Naive B cell (primary cell): ENCODE data around the gene OBSL1. TPM values are rescaled to one million over a fixed set of nuclear protein-coding genes. Genes with fewer than 3 reads are reported as not detected.
A peak's percentile ranks its signal among the peaks of the same experiment; 100 is the strongest.

Experiments used
- ATAC-seq, 2 donors: fragments of 150-1000 bp; cut with Tn5 transposase; 2 replicates each; pipeline ENCODE4 v1.10.0; 2021; ENCODE audit warnings: low read depth in 2 of 2, mild to moderate bottlenecking in 2 of 2, moderate library complexity in 2 of 2
- DNase-seq: peaks from one replicate; pipeline ENCODE4 v3.0.0; 2022
- H3K27ac Mint-ChIP-seq, 6 donors: one replicate each; pipeline ENCODE4 v1.8.0; 2020 to 2022; ENCODE audit warnings: mild to moderate bottlenecking in 6 of 6, mixed read lengths in 6 of 6, moderate library complexity in 5 of 6, inconsistent platforms in 2 of 6
- H3K27me3 Mint-ChIP-seq, 3 donors: one replicate each; pipeline ENCODE4 v1.8.0; 2021 to 2022; ENCODE audit warnings: mixed read lengths in 3 of 3, mild to moderate bottlenecking in 1 of 3
- H3K36me3 Mint-ChIP-seq, 2 donors: one replicate each; pipeline ENCODE4 v1.8.0; 2020 to 2022; ENCODE audit warnings: mixed read lengths in 2 of 2, inconsistent platforms in 1 of 2, mild to moderate bottlenecking in 1 of 2
- H3K4me1 Mint-ChIP-seq, 3 donors: one replicate each; pipeline ENCODE4 v1.8.0; 2020 to 2022; ENCODE audit warnings: mixed read lengths in 3 of 3, inconsistent platforms in 1 of 3, mild to moderate bottlenecking in 1 of 3, moderate library complexity in 1 of 3
- H3K4me3 Mint-ChIP-seq, 8 donors: one replicate each; pipeline ENCODE4 v1.8.0; 2020 to 2022; ENCODE audit warnings: mild to moderate bottlenecking in 8 of 8, mixed read lengths in 8 of 8, moderate library complexity in 8 of 8, inconsistent platforms in 2 of 8
- H3K9me3 Mint-ChIP-seq, 7 donors: one replicate each; pipeline ENCODE4 v1.8.0; 2020 to 2022; ENCODE audit warnings: mixed read lengths in 7 of 7, mild to moderate bottlenecking in 5 of 7, inconsistent platforms in 2 of 7, moderate library complexity in 1 of 7
- polyA plus RNA-seq, 6 donors: library from polyadenylated mRNA; unstranded; fragments of 300-500 nt; fragmentation: Illumina TruSeq; gene quantifications; one replicate each; pipeline ENCODE4 v1.2.3, GENCODE V29; 2021; ENCODE audit warnings: low read depth in 6 of 6

OBSL1 gene
- polyA plus RNA-seq, 6 donors from 2014 or later, result not detected

DNA sequence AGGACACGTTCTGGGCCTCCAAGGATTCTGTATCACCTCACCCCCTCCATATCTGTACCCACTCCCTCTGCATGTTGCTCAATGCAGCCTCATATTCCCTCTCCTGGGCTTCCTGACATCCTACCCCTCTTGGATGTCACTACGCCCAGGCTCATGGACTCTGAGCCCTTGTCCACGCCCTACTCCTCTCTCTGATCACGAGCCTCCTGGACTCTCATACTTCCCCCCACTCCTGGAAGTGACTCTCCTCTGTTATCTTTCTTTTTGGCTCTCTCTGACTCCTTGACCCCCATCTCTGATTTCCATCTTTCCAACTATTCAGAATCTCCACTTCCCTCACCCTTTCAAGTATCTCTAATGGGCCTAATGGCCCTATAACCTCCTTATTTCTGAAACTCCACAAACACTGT lies 25.4 kb downstream of the OBSL1 start:
- Mint-ChIP-seq H3K4me3 (peak overlapping the region in 4 of 8 donors; percentile 23 to 55 (median 44)), H3K27ac (peak overlapping the region in 1 of 6 donors; percentile 18)

DNA sequence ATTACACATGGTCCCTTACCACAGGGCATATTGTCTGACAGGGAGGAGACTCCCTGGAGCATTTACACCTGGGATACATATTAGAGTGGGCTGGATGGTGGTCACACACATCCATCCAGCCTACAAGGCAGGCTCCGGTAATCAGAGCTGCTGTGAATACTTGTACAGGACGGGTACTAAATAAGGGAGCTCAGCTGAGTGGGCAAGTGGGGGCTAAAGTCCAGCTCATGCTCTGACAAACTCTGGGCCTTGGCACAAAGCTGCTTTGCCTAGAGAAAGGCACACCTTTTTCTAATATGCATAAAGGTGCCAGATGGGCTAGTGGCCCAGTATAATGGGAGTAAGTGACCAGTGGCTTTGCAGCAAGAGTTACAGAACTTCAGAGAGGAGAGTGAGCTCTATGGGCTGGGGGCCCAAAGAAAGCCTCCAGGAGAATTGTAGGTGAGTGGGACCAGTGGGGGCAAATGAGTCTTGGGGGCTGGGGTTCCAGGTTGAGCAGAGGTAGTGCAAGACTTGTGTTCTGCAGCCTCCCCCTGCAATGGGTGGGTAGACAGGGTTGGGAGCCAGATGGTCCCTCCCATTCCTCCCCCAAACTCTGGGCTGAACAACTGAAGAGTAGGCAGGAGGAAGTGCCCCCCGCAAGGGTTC lies 25.9 kb downstream of the OBSL1 start:
- peaks cover 0 to 7% of the 10 kb centered on the region in 2 donors for H3K36me3 Mint-ChIP-seq
- H3K4me1 Mint-ChIP-seq, result peaks cover 17 to 25% (median 24%) of the 10 kb centered on the region in 3 donors
- peaks cover 43 to 87% (median 70%) of the 10 kb centered on the region in 3 donors for H3K27me3 Mint-ChIP-seq
- peak overlapping the region in 3 of 8 donors; percentile 44 to 79 (median 75) for H3K4me3 Mint-ChIP-seq
- H3K9me3 Mint-ChIP-seq, result peaks cover 0 to 10% (median 0%) of the 10 kb centered on the region in 7 donors
- DNase-seq, result no peak
- peak overlapping the region in 1 of 6 donors; percentile 46 for H3K27ac Mint-ChIP-seq
- ATAC-seq, result no peak

More for the DNA sequence above, 25.4 kb downstream of the OBSL1 start:
- H3K9me3 Mint-ChIP-seq, result peaks cover 0 to 10% (median 0%) of the 10 kb centered on the region in 7 donors
- peaks cover 43 to 87% (median 73%) of the 10 kb centered on the region in 3 donors for H3K27me3 Mint-ChIP-seq
- DNase-seq, result no peak
- no peak for ATAC-seq
- peaks cover 20 to 25% (median 24%) of the 10 kb centered on the region in 3 donors for H3K4me1 Mint-ChIP-seq
- H3K36me3 Mint-ChIP-seq, result peaks cover 0 to 7% of the 10 kb centered on the region in 2 donors

DNA sequence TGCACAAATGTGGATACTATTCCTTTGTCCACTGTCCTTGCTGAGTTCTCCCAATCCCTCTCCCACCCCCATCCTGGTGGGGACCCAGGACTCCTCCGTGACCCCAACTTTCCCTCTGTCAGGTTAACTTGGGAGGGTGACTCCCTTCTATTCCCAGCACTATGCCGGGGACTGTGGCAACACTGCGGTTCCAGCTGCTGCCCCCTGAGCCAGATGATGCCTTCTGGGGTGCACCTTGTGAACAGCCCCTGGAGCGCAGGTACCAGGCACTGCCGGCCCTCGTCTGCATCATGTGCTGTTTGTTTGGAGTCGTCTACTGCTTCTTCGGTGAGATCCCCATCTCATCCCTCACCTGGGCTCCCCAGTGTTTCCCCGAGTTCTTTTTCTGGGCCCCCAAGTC lies 26.8 kb downstream of the OBSL1 start:
- Mint-ChIP-seq H3K4me1 (peaks cover 17 to 28% (median 24%) of the 10 kb centered on the region in 3 donors), H3K27me3 (peaks cover 43 to 86% (median 65%) of the 10 kb centered on the region in 3 donors), H3K9me3 (peaks cover 0 to 10% (median 0%) of the 10 kb centered on the region in 7 donors), H3K27ac (peak overlapping the region in 2 of 6 donors; percentile 2 to 56), H3K36me3 (peaks cover 0 to 7% of the 10 kb centered on the region in 2 donors), H3K4me3 (peak overlapping the region; percentile 75 to 89 (median 84))
- ATAC-seq, result no peak
- DNase-seq, result no peak

DNA sequence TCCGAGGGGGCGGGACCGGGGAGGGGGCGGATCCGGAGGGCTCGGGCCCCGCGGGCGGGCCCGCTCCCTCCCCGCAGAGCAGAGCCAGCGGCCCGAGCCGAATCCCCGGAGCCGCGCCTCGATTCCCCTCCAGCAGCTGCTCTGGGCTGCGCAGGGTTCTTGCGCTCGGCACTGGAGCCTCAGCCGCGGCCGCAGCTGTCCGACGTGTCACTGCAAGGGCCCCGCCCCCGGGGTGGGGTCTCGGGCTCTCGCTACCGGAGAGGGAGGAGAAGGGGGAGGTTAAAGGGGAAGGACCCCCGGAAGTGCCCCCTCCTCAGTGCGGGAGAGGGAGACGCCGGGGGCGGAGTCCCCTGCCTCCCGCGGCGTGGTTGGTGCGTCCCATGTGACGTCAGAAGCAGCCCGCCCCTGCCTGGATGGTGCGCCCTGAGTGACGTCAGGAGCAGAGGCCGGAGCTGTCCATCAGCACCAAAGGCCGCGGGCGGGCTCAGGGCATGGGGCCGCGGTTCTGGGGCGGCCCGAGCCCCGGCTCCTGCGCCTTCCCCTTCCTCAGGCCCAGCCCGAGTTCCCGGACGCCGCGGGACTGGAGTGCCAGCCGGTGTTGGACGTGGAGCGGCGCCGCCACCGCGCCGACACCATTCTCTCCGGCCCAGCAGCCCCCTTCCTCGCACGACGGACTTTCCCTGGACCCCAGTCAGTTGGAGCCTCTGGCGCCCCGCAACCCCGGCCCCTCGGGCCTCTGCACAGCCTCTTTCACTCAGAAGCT lies 27.6 kb downstream of the OBSL1 start, which contains the start of the genes CHPF and TMEM198:
Gene CHPF (minus strand): TSS at position 214 of the 763 bp plus-strand sequence. CDS start 271 bp downstream, outside the sequence.
Gene TMEM198 (plus strand): TSS at position 433 of the 763 bp plus-strand sequence. CDS start 700 bp downstream, outside the sequence.
- DNase-seq (peak; percentile 82), ATAC-seq (peak; percentile 71 to 73)
- H3K27ac Mint-ChIP-seq, result peak within 1 kb of the TSS in 5 of 6 donors; percentile 29 to 90 (median 85)
- H3K9me3 Mint-ChIP-seq, result peaks cover 0 to 10% (median 0%) of the 10 kb centered on the region in 7 donors
- H3K4me3 Mint-ChIP-seq, result peak within 1 kb of the TSS; percentile 75 to 92 (median 84)
- H3K36me3 Mint-ChIP-seq, result peaks cover 0 to 7% of the 10 kb centered on the region in 2 donors
- H3K4me1 Mint-ChIP-seq, result peaks cover 17 to 28% (median 24%) of the 10 kb centered on the region in 3 donors
- peaks cover 41 to 86% (median 65%) of the 10 kb centered on the region in 3 donors for H3K27me3 Mint-ChIP-seq

DNA sequence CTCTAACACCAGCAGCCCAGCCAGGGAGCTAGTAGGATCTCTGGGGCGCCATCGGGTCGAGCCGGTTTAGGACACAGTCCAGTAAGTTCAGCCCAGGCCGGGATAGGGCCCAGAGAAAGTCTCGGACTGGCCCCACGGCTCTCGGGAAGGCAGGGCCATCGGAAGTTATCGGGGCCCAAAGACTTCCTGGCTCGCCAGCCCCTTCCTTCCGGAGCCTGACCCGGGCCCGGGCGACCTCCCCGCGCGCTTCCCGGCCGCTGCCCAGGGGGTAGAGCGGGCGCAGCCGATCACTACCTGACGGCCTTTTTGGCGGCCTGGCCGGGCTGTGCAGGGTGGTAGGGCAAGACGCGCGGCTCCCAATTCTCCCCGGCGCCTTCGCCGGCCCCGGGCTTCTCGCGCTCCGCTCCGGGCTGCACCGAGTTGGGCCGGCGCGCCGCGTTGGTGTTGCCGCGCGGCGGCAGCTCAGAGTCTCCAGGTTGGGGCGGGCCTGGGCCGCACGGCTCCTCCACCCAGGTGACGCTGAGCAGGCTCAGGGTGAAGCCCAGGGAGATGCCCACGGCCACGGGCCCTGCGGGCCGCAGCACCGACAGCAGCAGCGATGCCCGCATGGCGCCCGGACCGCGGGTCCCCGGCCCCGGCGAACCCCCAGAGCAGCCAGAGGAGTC lies 28.3 kb downstream of the OBSL1 start:
- Mint-ChIP-seq H3K36me3 (peaks cover 0 to 7% of the 10 kb centered on the region in 2 donors), H3K9me3 (peaks cover 0 to 10% (median 0%) of the 10 kb centered on the region in 7 donors), H3K27ac (peak overlapping the region in 1 of 6 donors; percentile 86), H3K4me3 (peak overlapping the region; percentile 75 to 92 (median 84)), H3K4me1 (peaks cover 17 to 28% (median 21%) of the 10 kb centered on the region in 3 donors), H3K27me3 (peaks cover 34 to 84% (median 63%) of the 10 kb centered on the region in 3 donors)
- peak; percentile 15 for DNase-seq
- peak; percentile 39 to 45 for ATAC-seq

DNA sequence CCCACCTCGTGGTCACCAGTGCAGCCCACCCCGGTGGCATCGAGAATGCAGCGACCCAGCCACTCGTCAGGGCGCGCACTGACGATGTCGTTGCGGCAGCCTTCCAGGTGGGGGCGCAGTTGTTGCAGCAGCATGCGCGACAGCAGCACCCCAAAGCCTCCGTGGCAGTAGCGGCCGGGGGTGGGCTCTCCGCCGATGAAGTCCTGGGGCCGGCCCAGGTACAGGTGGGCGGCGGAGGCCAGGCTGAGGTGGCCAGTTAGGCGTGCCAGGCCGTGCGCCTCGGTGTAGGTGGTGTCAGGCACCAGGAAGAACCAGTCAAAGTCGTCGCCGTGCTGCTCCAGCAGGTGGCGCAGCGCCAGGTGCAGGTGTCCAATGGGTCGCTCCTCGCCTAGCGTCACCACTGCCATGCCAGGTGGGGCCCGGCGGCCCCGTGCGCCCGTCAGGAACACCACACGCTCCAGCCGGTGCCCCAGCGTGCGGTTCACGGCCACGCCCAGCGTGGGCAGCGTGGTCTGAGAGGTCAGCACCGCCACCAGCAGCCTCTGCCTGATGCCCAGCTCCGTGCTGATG lies 29.6 kb downstream of the OBSL1 start:
- ATAC-seq, result peak; percentile 57 to 61
- peak; percentile 80 for DNase-seq
- peaks cover 17 to 28% (median 21%) of the 10 kb centered on the region in 3 donors for H3K4me1 Mint-ChIP-seq
- peaks cover 0 to 5% (median 0%) of the 10 kb centered on the region in 7 donors for H3K9me3 Mint-ChIP-seq
- no peaks in the 10 kb centered on the region for H3K36me3 Mint-ChIP-seq
- H3K27me3 Mint-ChIP-seq, result peaks cover 28 to 86% (median 61%) of the 10 kb centered on the region in 3 donors
- H3K27ac Mint-ChIP-seq, result no peak overlapping the region
- H3K4me3 Mint-ChIP-seq, result peak overlapping the region in 7 of 8 donors; percentile 5 to 82 (median 47)

DNA sequence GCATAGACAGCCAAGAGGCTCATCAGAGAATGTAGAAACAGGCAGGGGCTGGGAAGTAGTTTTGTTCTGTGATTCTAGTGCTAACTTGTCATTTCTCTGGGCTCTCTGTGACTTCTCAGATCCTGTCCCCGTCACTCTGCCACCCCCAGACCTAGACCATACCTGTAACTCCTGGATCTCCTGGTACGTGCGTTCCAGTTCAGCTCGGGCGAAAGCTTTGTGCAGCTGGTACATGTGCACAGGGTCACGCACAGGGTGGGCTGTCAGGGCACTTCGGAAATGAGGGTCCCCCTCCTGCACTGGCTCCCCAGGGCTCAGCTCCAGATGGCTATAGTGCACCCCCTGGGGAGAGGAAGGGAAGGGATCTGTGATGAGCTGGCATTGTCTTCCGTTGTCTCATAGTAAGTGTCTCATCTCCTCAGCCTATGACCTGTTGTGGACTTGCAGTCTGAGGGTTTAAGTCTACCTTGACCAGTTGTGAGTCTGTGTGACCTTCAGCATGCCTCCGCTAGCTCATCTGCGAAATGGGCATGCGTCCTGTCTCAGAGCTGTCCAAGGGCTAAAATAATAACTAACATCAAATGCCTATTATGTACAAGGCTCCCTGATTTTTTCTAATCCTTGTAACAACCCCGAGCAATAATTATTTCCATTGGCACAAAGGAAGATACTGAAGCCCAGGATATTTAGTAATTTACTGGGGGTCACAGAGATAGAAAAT lies 30.4 kb downstream of the OBSL1 start:
- peaks cover 17 to 28% (median 17%) of the 10 kb centered on the region in 3 donors for H3K4me1 Mint-ChIP-seq

DNA sequence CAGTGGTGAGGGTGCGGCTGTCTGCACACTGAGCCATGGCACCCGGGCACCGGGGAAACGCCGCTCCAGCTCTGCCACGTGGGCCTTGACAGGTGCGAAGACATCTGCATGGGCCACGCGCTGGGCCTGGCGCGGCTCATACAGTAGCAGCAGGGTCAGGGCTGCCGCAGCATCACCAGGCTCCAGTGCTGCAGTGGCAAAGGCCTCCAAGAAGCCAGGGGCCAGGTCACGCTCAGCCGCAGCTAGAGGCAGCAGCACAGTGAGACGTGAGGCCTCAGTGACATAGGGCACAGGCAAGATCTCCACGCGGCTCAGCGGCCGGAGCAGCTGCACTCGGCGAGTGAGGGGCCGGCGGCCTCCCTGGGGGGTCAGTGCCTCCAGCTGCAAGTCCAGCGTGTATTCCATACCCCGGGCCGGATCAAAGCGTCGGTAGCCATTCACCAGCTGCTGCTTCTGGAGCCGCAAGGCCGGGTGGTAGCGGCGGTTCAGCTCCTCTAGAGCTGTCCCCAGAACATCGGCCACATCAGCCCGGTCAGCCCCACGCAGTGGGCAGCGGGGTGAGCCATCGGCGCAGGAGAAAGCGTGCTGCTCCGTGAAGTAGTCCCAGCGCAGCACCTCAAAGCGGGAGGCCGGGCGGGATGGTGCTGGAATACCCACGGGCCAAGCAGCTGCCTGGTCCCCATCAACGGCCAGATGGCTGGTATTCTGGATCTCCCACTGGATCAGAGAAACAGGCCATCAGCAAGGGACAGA lies 31.2 kb downstream of the OBSL1 start:
- Mint-ChIP-seq H3K27me3 (peaks cover 23 to 86% (median 61%) of the 10 kb centered on the region in 3 donors), H3K9me3 (peaks cover 0 to 3% (median 0%) of the 10 kb centered on the region in 7 donors), H3K4me1 (peaks cover 17 to 28% (median 20%) of the 10 kb centered on the region in 3 donors), H3K36me3 (no peaks in the 10 kb centered on the region), H3K27ac (peak overlapping the region in 1 of 6 donors; percentile 66), H3K4me3 (peak overlapping the region in 1 of 8 donors; percentile 52)
- no peak for DNase-seq
- no peak for ATAC-seq

More for the DNA sequence above, 30.4 kb downstream of the OBSL1 start:
- H3K27me3 Mint-ChIP-seq, result peaks cover 26 to 86% (median 61%) of the 10 kb centered on the region in 3 donors
- no peaks in the 10 kb centered on the region for H3K36me3 Mint-ChIP-seq
- peak overlapping the region in 7 of 8 donors; percentile 4 to 82 (median 47) for H3K4me3 Mint-ChIP-seq
- H3K9me3 Mint-ChIP-seq, result peaks cover 0 to 3% (median 0%) of the 10 kb centered on the region in 7 donors
- ATAC-seq (no peak), DNase-seq (no peak)
- H3K27ac Mint-ChIP-seq, result peak overlapping the region in 1 of 6 donors; percentile 27

DNA sequence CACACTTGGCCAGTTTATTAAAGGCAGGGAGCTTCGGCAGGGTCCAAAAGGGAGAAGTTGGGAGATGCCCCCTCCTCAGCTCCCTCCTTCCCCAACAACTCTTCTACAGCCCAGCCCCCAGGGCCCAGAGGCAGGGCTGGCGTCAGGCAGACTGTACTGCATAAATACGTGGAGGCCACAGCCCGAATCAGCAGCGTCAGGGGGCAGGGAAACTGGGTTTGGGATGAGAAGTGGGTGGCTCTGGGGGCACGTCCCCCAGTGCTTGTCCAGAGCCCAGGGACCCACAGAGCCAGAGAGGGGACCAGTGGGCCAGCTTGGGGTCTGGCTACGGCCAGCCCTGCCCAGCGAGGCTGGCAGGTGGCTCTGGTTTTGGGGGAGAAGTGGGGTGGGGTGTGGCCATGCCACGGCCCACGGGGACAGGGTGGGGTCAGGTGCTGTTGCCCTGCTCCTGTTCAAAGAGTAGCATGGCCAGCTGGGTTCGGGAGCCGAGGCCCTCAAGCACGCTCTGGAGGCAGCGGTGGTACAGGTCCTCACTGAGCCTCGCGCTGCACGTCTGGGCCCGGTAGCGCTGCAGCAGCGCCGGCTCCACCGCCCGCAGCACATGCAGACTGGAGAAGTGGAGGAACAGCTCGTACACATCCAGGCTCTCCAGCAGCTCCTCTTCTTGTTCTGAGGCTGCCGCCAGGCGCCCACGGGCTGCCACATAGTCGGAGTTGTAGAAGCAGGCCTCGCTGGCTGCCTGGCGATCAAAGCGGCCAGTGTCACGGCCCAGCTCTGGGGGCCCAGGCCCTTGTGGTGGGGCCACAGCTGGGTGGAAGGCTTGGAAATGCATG lies 32.2 kb downstream of the OBSL1 start:
- Mint-ChIP-seq H3K4me1 (peaks cover 8 to 19% (median 12%) of the 10 kb centered on the region in 3 donors), H3K36me3 (no peaks in the 10 kb centered on the region), H3K27ac (no peak overlapping the region), H3K27me3 (peaks cover 19 to 79% (median 54%) of the 10 kb centered on the region in 3 donors), H3K4me3 (peak overlapping the region in 1 of 8 donors; percentile 56), H3K9me3 (no peaks in the 10 kb centered on the region)
- no peak for ATAC-seq
- no peak for DNase-seq

DNA sequence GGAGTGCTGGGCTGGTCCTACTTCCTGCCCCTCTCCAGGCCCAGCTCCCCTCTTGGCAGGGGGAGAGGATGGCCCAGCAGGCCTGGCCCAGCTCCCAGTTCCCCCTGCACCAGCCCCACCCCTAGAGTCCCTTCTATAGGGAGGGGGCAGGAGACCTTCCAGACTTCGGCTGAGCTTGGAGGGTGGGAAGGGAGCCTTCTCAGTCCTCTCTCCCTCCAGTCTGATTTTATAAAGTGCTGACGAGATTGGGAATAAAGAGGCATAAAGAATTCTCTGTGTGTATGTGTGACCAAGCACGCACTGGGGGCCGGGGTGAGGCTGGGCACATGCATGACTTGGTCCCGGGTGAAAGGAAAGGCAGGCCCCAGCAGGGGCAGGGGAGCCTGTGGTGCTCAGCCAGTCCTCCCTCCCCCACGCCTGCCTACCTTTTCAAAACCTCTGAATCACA lies 32.8 kb downstream of the OBSL1 start:
- Mint-ChIP-seq H3K36me3 (no peaks in the 10 kb centered on the region), H3K27me3 (peaks cover 21 to 80% (median 57%) of the 10 kb centered on the region in 3 donors)

More for the DNA sequence above, 32.8 kb downstream of the OBSL1 start:
- DNase-seq (no peak), ATAC-seq (no peak)
- Mint-ChIP-seq H3K4me3 (peak overlapping the region in 1 of 8 donors; percentile 35), H3K27ac (no peak overlapping the region), H3K4me1 (peaks cover 7 to 18% (median 11%) of the 10 kb centered on the region in 3 donors), H3K9me3 (no peaks in the 10 kb centered on the region)
